ENCODE measurements around the gene FMNL2.
"Not testable (repeated sequence)": the region's sequence is repeated elsewhere in the genome, so short reads cannot be mapped to it uniquely, and the experiment has no call there.

The FMNL2 gene

GRCh38 chr2:152375174-152375573 lies 40.2 kb downstream of the FMNL2 start:
- no peak for DNase-seq (ENCODE audit: low read depth)

GRCh38 chr2:152376385-152376784 lies 41.4 kb downstream of the FMNL2 start:
- DNase-seq (ENCODE audit: low read depth): no peak

- DNase-seq (ENCODE audit: low read depth): no peak
These were observed 42.0 kb downstream of the FMNL2 start for GRCh38 chr2:152376968-152377367.

GRCh38 chr2:152379089-152379488 lies 44.1 kb downstream of the FMNL2 start:
- no peak for DNase-seq (ENCODE audit: low read depth)

GRCh38 chr2:152380261-152381055 lies 45.5 kb downstream of the FMNL2 start:
- DNase-seq (ENCODE audit: low read depth): no peak

- no peak for DNase-seq (ENCODE audit: low read depth)
These were observed 48.7 kb downstream of the FMNL2 start for GRCh38 chr2:152383702-152384101.

- DNase-seq (ENCODE audit: low read depth): no peak
These were observed 50.0 kb downstream of the FMNL2 start for GRCh38 chr2:152384992-152385391.

GRCh38 chr2:152385650-152386049 lies 50.7 kb downstream of the FMNL2 start:
- DNase-seq (ENCODE audit: low read depth): no peak

- no peak for DNase-seq (ENCODE audit: low read depth)
These were observed 51.3 kb downstream of the FMNL2 start for GRCh38 chr2:152386266-152386665.

- DNase-seq (ENCODE audit: low read depth): no peak
These were observed 52.1 kb downstream of the FMNL2 start for GRCh38 chr2:152387041-152387440.

- not testable (repeated sequence) for DNase-seq (ENCODE audit: low read depth)
These were observed 53.3 kb downstream of the FMNL2 start for GRCh38 chr2:152388269-152388668.

GRCh38 chr2:152389483-152389882 lies 54.5 kb downstream of the FMNL2 start:
- DNase-seq (ENCODE audit: low read depth): no peak

- no peak for DNase-seq (ENCODE audit: low read depth)
These were observed 55.9 kb downstream of the FMNL2 start for GRCh38 chr2:152390837-152391236.

- no peak for DNase-seq (ENCODE audit: low read depth)
These were observed 56.3 kb downstream of the FMNL2 start for GRCh38 chr2:152391318-152391717.

- DNase-seq (ENCODE audit: low read depth): no peak
These were observed 58.4 kb downstream of the FMNL2 start for GRCh38 chr2:152393377-152393776.

- no peak for DNase-seq (ENCODE audit: low read depth)
These were observed 59.4 kb downstream of the FMNL2 start for GRCh38 chr2:152394326-152394725.

- no peak for DNase-seq (ENCODE audit: low read depth)
These were observed 60.1 kb downstream of the FMNL2 start for GRCh38 chr2:152395103-152395502.

- DNase-seq (ENCODE audit: low read depth): no peak
These were observed 60.6 kb downstream of the FMNL2 start for GRCh38 chr2:152395572-152395971.

GRCh38 chr2:152396051-152396511 lies 61.1 kb downstream of the FMNL2 start:
- DNase-seq (ENCODE audit: low read depth): no peak

- DNase-seq (ENCODE audit: low read depth): no peak
These were observed 61.8 kb downstream of the FMNL2 start for GRCh38 chr2:152396763-152397162.

- no peak for DNase-seq (ENCODE audit: low read depth)
These were observed 64.0 kb downstream of the FMNL2 start for GRCh38 chr2:152399003-152399402.

GRCh38 chr2:152400607-152401214 lies 65.7 kb downstream of the FMNL2 start:
- DNase-seq (ENCODE audit: low read depth): no peak

Data from activated T-cell treated with anti-CD3 and anti-CD28 coated beads for 1 hour (primary cell).